ENCODE measurements around the gene PLEKHO1.

DNA sequence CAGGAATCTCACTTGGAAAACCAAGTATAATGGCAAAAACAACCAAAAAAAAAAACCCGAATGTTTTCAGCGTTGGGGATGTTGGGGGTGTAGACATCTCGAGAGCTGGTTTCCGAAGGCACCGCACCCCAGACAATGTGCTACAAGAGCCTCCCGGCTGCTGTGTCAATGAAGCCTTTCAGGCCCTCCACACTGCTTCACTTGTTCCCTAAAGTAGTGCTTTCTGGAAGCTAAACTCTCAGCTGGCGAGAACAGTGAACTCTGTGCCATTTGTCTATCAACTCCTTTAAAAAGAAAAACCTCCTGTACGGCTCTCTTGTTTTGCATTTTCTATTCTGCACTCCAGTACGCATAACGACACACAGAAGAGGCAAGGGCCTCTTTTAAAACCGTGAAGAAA lies 32.5 kb downstream of the PLEKHO1 start:
- TF ChIP-seq ZNF274 (IDR thresholded peaks at IDR 0.05; ENCODE audit: low read depth, low read length): no peak
- TF ChIP-seq YY1 (IDR thresholded peaks at IDR 0.05; ENCODE audit: insufficient read depth, insufficient read length): no peak
- no peak for TF ChIP-seq SUZ12 (IDR thresholded peaks at IDR 0.05; ENCODE audit: extremely low read depth, insufficient read depth, insufficient read length)

Data from NT2/D1 (cell line).